A673 (cell line): ENCODE results near the gene MYO18A.

Experiments used
- EZH2 ChIP-seq: fragments of 200-600 bp; sonication (generic); IDR thresholded peaks from 2 replicates; pipeline ENCODE4 v1.6.1; 2017; ENCODE audit warnings: borderline replicate concordance, low read depth, mild to moderate bottlenecking, mixed read lengths, antibody characterized with exemption, low read length; ENCODE audit not compliant: poor library complexity, severe bottlenecking
- TF ChIP-seq, protein P1 (sequence below): fragments of 300-800, 200-600 bp; sonication (generic); conservative IDR thresholded peaks from 2 replicates; pipeline ENCODE4 v1.5.1; 2017; ENCODE audit warnings: low read depth, mild to moderate bottlenecking, antibody characterized with exemption, low read length, moderate library complexity, mixed read lengths

DNA sequence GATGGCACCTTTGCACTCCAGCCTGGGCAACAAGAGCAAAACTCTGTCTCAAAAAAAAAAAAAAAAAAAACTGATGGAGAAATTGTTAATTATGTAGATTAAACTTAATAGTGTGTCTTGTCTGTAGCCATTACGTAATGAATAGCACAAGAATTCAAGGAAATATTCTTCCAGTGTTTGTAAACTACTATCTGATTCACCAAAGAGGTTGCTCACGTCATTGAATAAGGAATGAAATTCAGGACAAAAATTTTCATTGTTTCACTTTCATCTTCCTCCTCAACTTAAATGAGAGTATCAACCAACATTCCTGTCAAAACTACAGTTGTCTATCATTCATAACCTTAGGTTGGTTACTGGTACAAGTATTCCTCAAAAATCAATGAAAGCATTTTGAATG, 30.7 kb upstream of the MYO18A start:
- TF ChIP-seq, protein P1, sequence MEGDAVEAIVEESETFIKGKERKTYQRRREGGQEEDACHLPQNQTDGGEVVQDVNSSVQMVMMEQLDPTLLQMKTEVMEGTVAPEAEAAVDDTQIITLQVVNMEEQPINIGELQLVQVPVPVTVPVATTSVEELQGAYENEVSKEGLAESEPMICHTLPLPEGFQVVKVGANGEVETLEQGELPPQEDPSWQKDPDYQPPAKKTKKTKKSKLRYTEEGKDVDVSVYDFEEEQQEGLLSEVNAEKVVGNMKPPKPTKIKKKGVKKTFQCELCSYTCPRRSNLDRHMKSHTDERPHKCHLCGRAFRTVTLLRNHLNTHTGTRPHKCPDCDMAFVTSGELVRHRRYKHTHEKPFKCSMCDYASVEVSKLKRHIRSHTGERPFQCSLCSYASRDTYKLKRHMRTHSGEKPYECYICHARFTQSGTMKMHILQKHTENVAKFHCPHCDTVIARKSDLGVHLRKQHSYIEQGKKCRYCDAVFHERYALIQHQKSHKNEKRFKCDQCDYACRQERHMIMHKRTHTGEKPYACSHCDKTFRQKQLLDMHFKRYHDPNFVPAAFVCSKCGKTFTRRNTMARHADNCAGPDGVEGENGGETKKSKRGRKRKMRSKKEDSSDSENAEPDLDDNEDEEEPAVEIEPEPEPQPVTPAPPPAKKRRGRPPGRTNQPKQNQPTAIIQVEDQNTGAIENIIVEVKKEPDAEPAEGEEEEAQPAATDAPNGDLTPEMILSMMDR: no peak
- TF ChIP-seq EZH2: no peak
